Measurements from ENCODE around the gene PSMD5.
"Not testable (repeated sequence)": the region's sequence is repeated elsewhere in the genome, so short reads cannot be mapped to it uniquely, and the experiment has no call there.

Gene PSMD5

DNA sequence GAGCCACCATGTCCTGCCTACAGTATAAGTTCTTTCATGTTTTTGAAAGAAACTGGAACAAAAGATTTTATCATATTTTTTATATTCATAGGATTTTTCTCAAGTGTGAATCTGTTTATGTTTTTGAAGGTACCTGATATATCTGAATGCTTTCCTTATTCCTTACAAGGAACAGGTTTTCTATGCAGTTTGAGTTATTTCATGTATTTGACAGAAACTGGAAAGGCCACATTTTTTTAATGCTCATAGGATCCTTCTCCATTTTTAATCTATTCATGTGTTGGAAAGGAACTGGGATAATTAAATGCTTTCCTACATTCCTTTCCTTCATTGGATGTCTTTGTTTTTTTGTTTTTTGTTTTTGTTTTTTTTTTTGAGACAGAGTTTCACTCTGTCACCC lies 33.8 kb downstream of the PSMD5 start:
- ATAC-seq (ENCODE audit: insufficient read depth, low read depth), result no peak
- no peak overlapping the region for H3K27ac ChIP-seq (ENCODE audit: low read length)
- H4K20me1 ChIP-seq (ENCODE audit: insufficient read depth, low read length), result no peaks in the 10 kb centered on the region
- H3K79me2 ChIP-seq (ENCODE audit: insufficient read depth, low read length), result no peaks in the 10 kb centered on the region
- H3K4me2 ChIP-seq (ENCODE audit: insufficient read depth, low read length), result no peak overlapping the region
- H2AFZ ChIP-seq (ENCODE audit: low read depth, low read length), result no peak overlapping the region
- H3K9me3 ChIP-seq (ENCODE audit: insufficient read depth, low read length, severe bottlenecking), result peaks cover 14% of the 10 kb centered on the region
- no peaks in the 10 kb centered on the region for H3K36me3 ChIP-seq (ENCODE audit: insufficient read depth, low read length)
- H3K4me1 ChIP-seq (ENCODE audit: insufficient read depth, low read length), result no peaks in the 10 kb centered on the region
- H3K27me3 ChIP-seq (ENCODE audit: insufficient read depth, low read length, poor library complexity), result no peaks in the 10 kb centered on the region
- no peak overlapping the region for H3K9ac ChIP-seq (ENCODE audit: low read depth, low read length)
- no peak overlapping the region for H3K4me3 ChIP-seq (ENCODE audit: low read depth in 1 of 2, low read length in 2 of 2)
- no peak for DNase-seq
- no peak for TF ChIP-seq EZH2 (IDR thresholded peaks at IDR 0.05; ENCODE audit: borderline replicate concordance, low read depth, low read length, severe bottlenecking)
- TF ChIP-seq, protein P1, sequence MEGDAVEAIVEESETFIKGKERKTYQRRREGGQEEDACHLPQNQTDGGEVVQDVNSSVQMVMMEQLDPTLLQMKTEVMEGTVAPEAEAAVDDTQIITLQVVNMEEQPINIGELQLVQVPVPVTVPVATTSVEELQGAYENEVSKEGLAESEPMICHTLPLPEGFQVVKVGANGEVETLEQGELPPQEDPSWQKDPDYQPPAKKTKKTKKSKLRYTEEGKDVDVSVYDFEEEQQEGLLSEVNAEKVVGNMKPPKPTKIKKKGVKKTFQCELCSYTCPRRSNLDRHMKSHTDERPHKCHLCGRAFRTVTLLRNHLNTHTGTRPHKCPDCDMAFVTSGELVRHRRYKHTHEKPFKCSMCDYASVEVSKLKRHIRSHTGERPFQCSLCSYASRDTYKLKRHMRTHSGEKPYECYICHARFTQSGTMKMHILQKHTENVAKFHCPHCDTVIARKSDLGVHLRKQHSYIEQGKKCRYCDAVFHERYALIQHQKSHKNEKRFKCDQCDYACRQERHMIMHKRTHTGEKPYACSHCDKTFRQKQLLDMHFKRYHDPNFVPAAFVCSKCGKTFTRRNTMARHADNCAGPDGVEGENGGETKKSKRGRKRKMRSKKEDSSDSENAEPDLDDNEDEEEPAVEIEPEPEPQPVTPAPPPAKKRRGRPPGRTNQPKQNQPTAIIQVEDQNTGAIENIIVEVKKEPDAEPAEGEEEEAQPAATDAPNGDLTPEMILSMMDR (IDR thresholded peaks at IDR 0.05; ENCODE audit: borderline replicate concordance, extremely low read depth, low read length, poor library complexity, severe bottlenecking), result no peak

GRCh38 chr9:120807607-120808379 lies 34.9 kb downstream of the PSMD5 start:
- H3K4me3 ChIP-seq (ENCODE audit: low read depth in 1 of 2, low read length in 2 of 2), result no peak overlapping the region
- no peak for ATAC-seq (ENCODE audit: insufficient read depth, low read depth)
- H2AFZ ChIP-seq (ENCODE audit: low read depth, low read length), result no peak overlapping the region
- no peaks in the 10 kb centered on the region for H3K4me1 ChIP-seq (ENCODE audit: insufficient read depth, low read length)
- no peaks in the 10 kb centered on the region for H3K36me3 ChIP-seq (ENCODE audit: insufficient read depth, low read length)
- no peaks in the 10 kb centered on the region for H3K79me2 ChIP-seq (ENCODE audit: insufficient read depth, low read length)
- no peak overlapping the region for H3K9ac ChIP-seq (ENCODE audit: low read depth, low read length)
- H4K20me1 ChIP-seq (ENCODE audit: insufficient read depth, low read length), result no peaks in the 10 kb centered on the region
- H3K27ac ChIP-seq (ENCODE audit: low read length), result no peak overlapping the region
- TF ChIP-seq, protein P1 (IDR thresholded peaks at IDR 0.05; ENCODE audit: borderline replicate concordance, extremely low read depth, low read length, poor library complexity, severe bottlenecking), result no peak
- no peak for TF ChIP-seq EZH2 (IDR thresholded peaks at IDR 0.05; ENCODE audit: borderline replicate concordance, low read depth, low read length, severe bottlenecking)
- H3K4me2 ChIP-seq (ENCODE audit: insufficient read depth, low read length), result no peak overlapping the region
- no peak for DNase-seq
- H3K27me3 ChIP-seq (ENCODE audit: insufficient read depth, low read length, poor library complexity), result no peaks in the 10 kb centered on the region
- peaks cover 14% of the 10 kb centered on the region for H3K9me3 ChIP-seq (ENCODE audit: insufficient read depth, low read length, severe bottlenecking)

DNA sequence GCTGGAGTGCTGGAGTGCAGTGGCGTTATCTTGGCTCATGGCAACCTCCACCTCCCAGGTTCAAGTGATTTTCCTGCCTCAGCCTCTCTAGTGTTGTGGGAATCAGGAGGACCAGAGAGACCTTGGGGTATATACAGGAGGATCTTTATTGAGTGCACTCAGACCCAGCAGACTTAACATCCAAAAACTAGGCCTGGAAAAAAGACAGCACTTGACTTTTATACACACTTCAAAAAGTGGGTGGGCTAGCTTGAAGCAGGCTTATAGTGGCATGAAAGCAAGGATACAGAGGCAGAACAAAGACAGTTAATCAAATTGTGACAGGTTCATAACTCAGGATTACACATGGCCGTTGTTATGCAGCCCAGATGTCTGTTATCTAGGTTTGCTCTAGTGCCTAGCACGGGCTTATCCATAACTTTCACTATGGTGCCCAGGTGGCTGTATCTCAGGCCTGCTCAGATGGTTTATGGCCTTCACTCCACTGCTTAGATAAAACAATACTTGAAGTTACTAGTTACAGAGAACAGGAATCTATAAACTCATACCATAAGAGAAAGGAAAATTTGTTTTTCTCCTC lies 37.8 kb downstream of the PSMD5 start:
- not testable (repeated sequence) for H3K79me2 ChIP-seq (ENCODE audit: insufficient read depth, low read length); H3K9ac ChIP-seq (ENCODE audit: low read depth, low read length); H3K4me2 ChIP-seq (ENCODE audit: insufficient read depth, low read length); ATAC-seq (ENCODE audit: insufficient read depth, low read depth); H3K36me3 ChIP-seq (ENCODE audit: insufficient read depth, low read length); H3K4me3 ChIP-seq (ENCODE audit: low read depth in 1 of 2, low read length in 2 of 2); H2AFZ ChIP-seq (ENCODE audit: low read depth, low read length); H4K20me1 ChIP-seq (ENCODE audit: insufficient read depth, low read length); H3K27me3 ChIP-seq (ENCODE audit: insufficient read depth, low read length, poor library complexity); DNase-seq; H3K27ac ChIP-seq (ENCODE audit: low read length); H3K4me1 ChIP-seq (ENCODE audit: insufficient read depth, low read length)
- peaks cover 14% of the 10 kb centered on the region for H3K9me3 ChIP-seq (ENCODE audit: insufficient read depth, low read length, severe bottlenecking)

DNA sequence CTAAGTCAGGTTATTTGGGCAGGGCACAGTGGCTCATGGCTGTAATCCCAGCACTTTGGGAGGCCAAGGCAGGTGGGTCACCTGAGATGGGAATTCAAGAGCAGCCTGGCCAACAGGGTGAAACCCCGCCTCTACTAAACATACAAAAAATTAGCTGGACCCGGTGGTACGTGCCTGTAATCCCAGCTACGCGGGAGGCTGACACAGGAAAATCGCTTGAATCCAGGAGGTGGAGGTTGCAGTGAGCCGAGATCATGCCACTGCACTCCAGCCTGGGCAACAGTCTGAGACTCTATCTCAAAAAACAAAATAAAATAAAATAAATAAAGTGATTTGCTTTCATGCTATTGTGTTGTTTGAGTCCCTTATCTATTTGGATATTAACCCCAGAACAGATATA lies 41.3 kb downstream of the PSMD5 start:
- DNase-seq (no peak), ATAC-seq (ENCODE audit: insufficient read depth, low read depth) (no peak)
- Histone ChIP-seq H3K9ac (ENCODE audit: low read depth, low read length) (no peak overlapping the region), H3K36me3 (ENCODE audit: insufficient read depth, low read length) (no peaks in the 10 kb centered on the region), H3K9me3 (ENCODE audit: insufficient read depth, low read length, severe bottlenecking) (peaks cover 4% of the 10 kb centered on the region), H3K27ac (ENCODE audit: low read length) (no peak overlapping the region), H3K79me2 (ENCODE audit: insufficient read depth, low read length) (no peaks in the 10 kb centered on the region), H3K4me2 (ENCODE audit: insufficient read depth, low read length) (no peak overlapping the region), H2AFZ (ENCODE audit: low read depth, low read length) (no peak overlapping the region), H3K4me1 (ENCODE audit: insufficient read depth, low read length) (no peaks in the 10 kb centered on the region), H3K4me3 (ENCODE audit: low read depth in 1 of 2, low read length in 2 of 2) (no peak overlapping the region), H4K20me1 (ENCODE audit: insufficient read depth, low read length) (no peaks in the 10 kb centered on the region), H3K27me3 (ENCODE audit: insufficient read depth, low read length, poor library complexity) (no peaks in the 10 kb centered on the region)
- no peak for TF ChIP-seq EZH2 (IDR thresholded peaks at IDR 0.05; ENCODE audit: borderline replicate concordance, low read depth, low read length, severe bottlenecking)
- TF ChIP-seq, protein P1 (IDR thresholded peaks at IDR 0.05; ENCODE audit: borderline replicate concordance, extremely low read depth, low read length, poor library complexity, severe bottlenecking), result no peak
